BE2C (cell line): ENCODE measurements around the gene MTFR2.

Experiments
- DNase-seq: peaks from one replicate; pipeline ENCODE4 v3.0.0-alpha.2; 2020
- H3K27me3 ChIP-seq: fragments of 250-450 bp; sonication (Bioruptor Pico); 2 replicates; pipeline ENCODE4 v1.5.1; 2020; ENCODE audit warnings: mild to moderate bottlenecking
- H3K36me3 ChIP-seq: fragments of 250-450 bp; sonication (Bioruptor Pico); 2 replicates; pipeline ENCODE4 v1.5.1; 2020; ENCODE audit warnings: mild to moderate bottlenecking
- H3K4me1 ChIP-seq: fragments of 250-450 bp; sonication (Bioruptor Pico); 2 replicates; pipeline ENCODE4 v1.5.1; 2020
- H3K4me3 ChIP-seq: 2 replicates; pipeline ENCODE4 v1.5.1; 2011; ENCODE audit warnings: low read depth, low read length
- H3K9me3 ChIP-seq: fragments of 250-450 bp; sonication (Bioruptor Pico); 2 replicates; pipeline ENCODE4 v1.5.1; 2020
- TF ChIP-seq, protein P1 (sequence below): IDR thresholded peaks from 2 replicates; pipeline ENCODE4 v1.5.1; 2012; ENCODE audit warnings: mild to moderate bottlenecking, low read depth, low read length

MTFR2 gene

DNA sequence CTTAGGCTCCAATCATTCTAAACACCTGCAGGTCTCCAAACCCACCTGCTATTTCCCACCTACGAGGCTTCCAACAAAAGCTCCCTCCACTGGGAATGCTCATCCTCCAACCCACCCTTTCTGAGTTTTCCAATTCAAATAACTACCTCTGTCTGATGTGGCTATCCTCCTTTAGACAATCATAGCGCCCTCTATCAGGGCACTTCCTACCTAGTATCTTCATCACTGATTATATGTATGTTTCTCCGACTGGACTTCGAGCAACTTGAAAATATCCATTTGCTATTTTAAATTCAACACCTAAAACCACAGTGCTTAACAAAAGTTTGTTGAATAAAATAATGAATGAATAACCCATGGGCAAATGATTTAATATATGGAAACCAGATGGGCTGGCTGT, 41.3 kb downstream of the MTFR2 start:
- Histone ChIP-seq H3K4me3 (no peak overlapping the region), H3K4me1 (no peaks in the 10 kb centered on the region), H3K36me3 (no peaks in the 10 kb centered on the region), H3K27me3 (no peaks in the 10 kb centered on the region), H3K9me3 (no peaks in the 10 kb centered on the region)
- TF ChIP-seq, protein P1, sequence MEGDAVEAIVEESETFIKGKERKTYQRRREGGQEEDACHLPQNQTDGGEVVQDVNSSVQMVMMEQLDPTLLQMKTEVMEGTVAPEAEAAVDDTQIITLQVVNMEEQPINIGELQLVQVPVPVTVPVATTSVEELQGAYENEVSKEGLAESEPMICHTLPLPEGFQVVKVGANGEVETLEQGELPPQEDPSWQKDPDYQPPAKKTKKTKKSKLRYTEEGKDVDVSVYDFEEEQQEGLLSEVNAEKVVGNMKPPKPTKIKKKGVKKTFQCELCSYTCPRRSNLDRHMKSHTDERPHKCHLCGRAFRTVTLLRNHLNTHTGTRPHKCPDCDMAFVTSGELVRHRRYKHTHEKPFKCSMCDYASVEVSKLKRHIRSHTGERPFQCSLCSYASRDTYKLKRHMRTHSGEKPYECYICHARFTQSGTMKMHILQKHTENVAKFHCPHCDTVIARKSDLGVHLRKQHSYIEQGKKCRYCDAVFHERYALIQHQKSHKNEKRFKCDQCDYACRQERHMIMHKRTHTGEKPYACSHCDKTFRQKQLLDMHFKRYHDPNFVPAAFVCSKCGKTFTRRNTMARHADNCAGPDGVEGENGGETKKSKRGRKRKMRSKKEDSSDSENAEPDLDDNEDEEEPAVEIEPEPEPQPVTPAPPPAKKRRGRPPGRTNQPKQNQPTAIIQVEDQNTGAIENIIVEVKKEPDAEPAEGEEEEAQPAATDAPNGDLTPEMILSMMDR, result peak; percentile 24; the same call in 1 of the 2 replicates
- no peak for DNase-seq

- Histone ChIP-seq H3K36me3 (no peaks in the 10 kb centered on the region), H3K9me3 (no peaks in the 10 kb centered on the region), H3K4me1 (no peaks in the 10 kb centered on the region), H3K4me3 (no peak overlapping the region), H3K27me3 (no peaks in the 10 kb centered on the region)
- peak; percentile 24 for DNase-seq
- TF ChIP-seq, protein P1, result peak; percentile 40
Measured at GRCh38 chr6:136201732-136202131, 48.4 kb downstream of the MTFR2 start.

GRCh38 chr6:136192902-136193301, 57.2 kb downstream of the MTFR2 start:
- DNase-seq, result no peak
- TF ChIP-seq, protein P1, result no peak
- H3K27me3 ChIP-seq, result no peaks in the 10 kb centered on the region
- H3K4me3 ChIP-seq, result no peak overlapping the region
- H3K9me3 ChIP-seq, result no peaks in the 10 kb centered on the region
- no peaks in the 10 kb centered on the region for H3K36me3 ChIP-seq
- no peaks in the 10 kb centered on the region for H3K4me1 ChIP-seq

DNA sequence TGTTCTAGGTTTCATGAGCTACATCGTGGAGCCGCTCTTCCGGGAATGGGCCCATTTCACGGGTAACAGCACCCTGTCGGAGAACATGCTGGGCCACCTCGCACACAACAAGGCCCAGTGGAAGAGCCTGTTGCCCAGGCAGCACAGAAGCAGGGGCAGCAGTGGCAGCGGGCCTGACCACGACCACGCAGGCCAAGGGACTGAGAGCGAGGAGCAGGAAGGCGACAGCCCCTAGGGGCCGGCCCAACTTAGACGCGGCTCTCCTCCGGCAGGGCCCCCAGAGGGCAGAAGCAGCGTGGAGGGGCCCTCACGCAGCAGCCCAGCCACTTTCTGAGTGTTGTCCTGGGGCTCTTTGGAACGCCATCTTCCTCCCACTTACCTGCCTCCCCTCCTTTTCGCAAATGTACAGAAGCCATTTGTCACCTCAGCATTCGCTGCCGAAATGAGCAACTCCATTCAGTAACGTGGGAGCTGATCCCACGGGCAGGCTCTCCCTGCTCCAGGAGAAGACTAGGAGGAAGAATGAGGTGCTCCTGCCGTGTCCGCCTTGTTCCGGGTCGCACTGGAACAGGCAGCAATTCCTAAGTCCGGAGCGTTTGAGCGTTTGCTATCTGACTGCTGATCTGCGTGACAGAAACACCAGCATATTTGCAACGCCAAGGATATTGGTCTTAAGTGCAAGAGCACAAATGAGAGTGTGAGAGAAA, 58.4 kb downstream of the MTFR2 start:
- TF ChIP-seq, protein P1, result no peak
- Histone ChIP-seq H3K36me3 (no peaks in the 10 kb centered on the region), H3K27me3 (no peaks in the 10 kb centered on the region), H3K4me3 (no peak overlapping the region), H3K9me3 (no peaks in the 10 kb centered on the region), H3K4me1 (no peaks in the 10 kb centered on the region)
- DNase-seq, result no peak

- H3K4me1 ChIP-seq, result no peaks in the 10 kb centered on the region
- H3K4me3 ChIP-seq, result no peak overlapping the region
- H3K9me3 ChIP-seq, result no peaks in the 10 kb centered on the region
- no peaks in the 10 kb centered on the region for H3K36me3 ChIP-seq
- TF ChIP-seq, protein P1, result no peak
- DNase-seq, result no peak
- H3K27me3 ChIP-seq, result no peaks in the 10 kb centered on the region
Measured at GRCh38 chr6:136189104-136189503, 61.0 kb downstream of the MTFR2 start.

- Histone ChIP-seq H3K4me1 (no peaks in the 10 kb centered on the region), H3K36me3 (no peaks in the 10 kb centered on the region), H3K27me3 (no peaks in the 10 kb centered on the region), H3K9me3 (no peaks in the 10 kb centered on the region), H3K4me3 (no peak overlapping the region)
- DNase-seq, result no peak
- TF ChIP-seq, protein P1, result no peak
Measured at GRCh38 chr6:136188486-136188885, 61.6 kb downstream of the MTFR2 start.
